Ramos (cell line): ENCODE measurements around the gene SLF2.

Experiments used
- in situ Hi-C: fragments of 300-500 bp; cut with MboI; formaldehyde crosslinking; loops from one replicate; pipeline ENCODE4 v1.14.3; 2022; ENCODE audit warnings: low sequenced_read_pairs; ENCODE audit not compliant: unreplicated experiment

Gene SLF2

DNA sequence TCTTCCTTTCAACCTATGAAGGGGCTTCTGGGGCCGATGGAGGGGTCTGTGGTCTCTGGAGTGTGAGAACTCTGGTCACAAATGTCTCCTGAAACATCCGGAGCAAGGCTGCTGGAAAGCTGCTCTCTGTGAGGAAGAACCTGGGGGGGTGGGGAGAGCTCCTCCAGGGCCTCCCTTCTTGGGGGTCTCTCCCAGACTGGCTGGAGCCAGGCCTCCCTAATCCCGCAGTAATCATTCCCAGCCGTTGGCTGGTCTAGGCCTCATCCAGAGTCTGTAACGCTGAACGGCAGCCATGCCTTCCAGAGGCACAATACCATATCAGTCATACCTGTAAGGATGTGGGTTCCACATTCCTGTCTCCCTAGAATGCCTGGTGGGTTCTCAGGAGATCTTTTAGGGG, 82.4 kb downstream of the SLF2 start:
- in situ Hi-C loops: no loop called here

DNA sequence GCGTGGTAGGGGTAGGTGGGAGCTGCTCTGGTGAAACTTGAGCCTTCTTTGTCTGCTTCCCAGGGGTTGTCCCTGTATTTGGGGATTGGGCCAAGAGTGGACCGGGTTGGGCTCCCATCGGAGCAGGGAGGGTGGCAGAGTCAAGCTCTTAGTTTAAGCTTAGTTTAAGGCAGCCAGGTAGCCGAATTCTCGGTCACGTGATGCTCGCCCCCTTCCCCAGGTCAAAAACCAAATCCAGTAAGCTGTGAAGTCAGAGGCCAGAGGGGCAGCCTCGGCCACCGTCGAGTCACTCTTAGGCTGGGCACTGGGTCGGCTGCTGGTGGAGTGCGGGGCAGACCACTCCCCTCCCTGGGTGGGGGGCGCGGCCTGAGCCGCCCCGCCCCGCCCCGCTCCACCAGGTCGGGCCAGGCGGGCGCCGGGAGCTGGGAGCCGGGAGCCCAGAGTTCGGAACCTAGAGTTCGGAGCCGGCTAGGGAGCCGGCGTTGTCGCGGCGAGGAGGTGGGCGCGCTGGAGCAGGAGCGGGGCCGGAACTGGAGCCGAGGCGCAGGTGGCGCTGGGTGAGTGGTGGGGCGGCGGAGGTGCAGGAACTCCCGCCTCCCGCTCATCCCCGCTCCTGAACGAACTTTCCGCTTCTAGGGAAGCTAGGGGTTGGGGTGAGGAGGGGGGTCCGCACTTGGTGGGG, 84.1 kb downstream of the SLF2 start:
- in situ Hi-C loops: no loop called here

DNA sequence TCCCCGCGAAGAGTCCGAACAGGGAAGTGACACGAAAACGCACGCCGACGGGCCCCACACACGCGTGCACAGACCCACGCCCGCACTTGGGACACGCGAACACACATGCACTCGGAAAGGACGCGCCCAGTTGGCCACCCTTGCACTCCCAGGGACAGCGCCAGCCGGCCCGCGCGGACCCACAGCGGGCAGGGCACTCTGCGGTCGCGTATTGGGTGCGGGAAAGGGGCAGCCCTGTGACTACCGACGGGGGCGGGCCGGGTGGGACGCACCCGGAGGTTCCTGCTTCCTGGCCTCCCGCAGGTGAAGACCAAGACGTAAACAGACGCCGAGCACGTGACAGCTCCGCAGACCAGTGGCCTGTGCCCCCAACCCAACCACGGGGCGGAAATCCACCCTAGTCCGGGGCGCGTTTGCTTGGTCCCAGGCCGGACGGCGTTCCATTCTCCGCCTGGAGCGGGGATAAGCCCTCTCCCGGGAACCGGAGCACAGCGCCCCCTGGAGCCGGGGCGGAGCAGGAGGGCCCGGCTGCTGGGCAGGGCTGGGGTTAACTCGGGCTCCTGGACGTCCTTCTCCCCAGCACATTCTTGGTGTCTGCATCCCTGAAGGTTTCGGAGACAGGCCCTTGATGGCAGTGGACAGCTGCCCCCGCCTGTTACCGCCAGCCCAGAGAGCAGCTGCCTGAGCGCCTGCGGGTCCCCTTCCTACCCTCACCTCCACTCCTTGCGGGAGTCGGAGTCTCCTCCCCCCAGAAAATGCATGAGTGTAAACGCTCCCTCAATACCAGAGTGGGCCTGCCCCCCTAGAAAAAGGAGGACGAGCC, 84.8 kb downstream of the SLF2 start:
- in situ Hi-C loops: no loop called here

DNA sequence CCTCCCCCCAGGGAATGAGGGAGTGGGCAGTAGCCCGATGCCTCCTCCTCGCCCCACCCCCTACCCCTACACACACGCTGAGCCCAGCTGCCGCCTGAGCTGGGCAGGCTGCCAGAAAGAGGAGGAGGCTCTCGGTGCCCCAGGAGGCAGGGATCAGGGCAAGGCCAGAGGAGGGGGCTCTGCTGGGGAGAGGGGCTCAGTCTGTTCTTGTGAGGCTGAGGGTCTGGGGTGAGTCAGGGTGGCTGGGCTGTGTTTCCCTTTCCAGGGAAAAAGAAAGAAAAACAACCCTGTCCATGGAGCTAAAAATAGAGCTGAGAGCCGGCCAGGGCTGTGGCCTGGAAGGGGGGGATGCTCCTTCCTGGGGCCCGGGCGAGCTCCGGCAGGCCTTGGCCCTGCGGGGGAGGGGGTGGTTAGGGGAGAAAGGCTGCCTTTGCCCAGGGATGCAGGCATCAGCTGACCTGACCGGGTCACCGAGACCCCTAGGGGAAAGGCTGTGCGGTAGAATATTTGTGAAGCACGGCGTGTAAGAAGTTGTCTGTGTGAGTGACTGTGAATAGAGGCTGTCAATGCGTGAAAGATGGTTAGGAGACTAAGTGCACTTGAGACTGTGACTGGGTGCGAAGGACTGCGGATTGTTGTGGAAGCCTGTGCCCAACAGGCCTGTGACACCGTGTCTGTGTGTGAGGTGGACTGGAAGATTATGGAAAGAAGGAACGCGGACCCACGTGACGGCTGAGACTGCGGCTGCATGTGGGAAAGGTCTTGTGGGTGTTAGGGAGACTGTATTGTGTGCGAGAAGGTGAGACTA, 85.6 kb downstream of the SLF2 start:
- in situ Hi-C loops: no loop called here

DNA sequence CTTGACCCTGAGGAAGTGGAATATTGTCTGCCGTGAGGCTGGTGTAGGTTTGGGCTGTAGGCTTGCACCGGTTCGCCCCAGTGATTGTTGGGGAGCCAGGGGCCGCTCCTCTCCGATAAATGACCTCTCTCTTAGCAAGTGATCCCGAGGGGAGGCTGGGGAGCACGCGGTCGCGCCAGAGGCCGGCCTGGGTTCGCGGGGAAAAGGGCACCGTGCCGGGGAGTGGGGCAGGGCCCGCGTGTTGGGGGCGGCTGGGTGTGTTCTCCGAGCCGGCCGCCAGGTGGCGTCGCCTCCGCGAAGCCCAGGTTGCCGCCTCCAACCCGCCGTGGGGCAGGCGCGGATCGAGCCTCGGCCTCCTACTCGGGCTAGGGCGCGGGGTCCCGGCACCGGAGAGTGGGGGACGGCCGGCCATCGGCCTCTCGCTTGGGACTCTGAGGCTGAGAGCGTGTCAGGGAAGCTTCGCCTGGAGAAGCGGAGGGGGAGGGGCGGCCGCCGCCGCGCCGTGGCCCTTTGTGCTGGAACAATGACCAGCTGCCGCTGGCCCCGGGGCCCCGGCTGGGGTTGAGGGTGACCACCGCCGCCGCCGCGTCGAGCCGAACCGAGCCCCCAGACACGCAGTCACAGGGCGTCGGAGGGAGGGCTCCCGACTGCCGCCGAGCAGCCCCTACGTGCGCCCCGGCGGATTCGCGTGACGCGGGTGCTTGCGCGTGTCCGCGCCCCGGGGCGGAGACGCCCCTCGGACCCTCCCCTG, 86.4 kb downstream of the SLF2 start:
- in situ Hi-C loops: no loop called here

DNA sequence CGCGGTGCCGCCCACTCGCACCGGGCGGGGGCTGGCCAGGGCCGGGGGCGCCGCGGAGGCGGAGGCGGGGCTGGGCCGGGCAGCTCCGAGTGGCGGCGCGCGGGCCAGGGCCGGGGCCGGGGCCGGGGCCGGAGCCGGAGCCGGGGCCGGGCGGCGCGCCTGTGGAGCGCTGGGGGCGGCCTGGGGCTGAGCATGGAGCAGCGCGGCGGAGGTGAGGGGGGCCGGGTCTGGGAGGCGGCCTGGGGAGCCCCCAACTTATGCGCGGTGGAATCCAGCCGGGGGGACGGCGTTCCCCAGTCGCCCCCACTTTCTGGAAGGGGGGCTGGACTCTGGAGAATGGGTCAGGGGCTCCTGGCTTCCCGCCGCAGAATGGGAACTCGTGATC, 87.0 kb downstream of the SLF2 start, which contains the start of gene LZTS2:
TSS of gene LZTS2 (plus strand) at position 67 of the 385 bp plus-strand sequence. CDS start 2,731 bp downstream, outside the sequence.
- in situ Hi-C loops: no loop called here

DNA sequence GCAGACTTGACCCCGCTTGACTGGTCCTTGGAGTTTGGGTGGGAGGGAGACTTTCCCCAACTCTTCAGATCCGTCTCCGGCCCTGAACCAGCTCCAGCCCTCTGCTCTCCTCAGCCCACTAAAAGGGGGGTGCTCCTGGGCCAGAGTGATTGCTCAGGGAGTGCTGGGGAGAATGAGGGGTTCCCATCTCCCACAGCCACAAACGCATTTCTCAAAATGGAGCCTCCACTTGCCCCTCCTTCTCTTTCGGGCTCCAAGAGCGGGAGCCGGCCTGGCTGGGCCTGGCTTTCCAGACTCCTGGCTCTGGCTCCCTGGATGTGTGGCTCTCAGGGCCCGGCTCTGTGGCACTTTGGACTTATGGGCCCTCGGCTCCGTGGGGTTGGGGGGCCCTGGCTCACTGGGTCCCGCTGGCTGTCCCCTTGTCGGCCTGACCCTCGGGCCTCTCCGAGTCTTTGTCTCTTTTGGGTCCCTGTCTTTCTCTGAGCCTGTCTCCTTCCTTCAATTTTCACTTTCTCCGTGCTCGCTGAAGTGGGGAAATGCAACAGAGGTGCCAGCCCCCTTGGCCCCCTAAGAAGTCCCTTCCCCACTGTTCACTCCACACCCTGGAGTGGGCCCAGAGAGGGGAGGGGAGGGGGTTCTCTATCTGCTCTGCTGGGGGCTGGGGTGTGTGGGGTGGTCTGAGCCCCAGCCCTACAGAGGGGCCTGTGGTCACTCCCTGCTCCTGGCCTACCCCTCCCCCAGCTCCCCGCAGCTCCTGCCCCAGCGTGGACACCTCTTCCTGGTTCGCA, 87.6 kb downstream of the SLF2 start:
- in situ Hi-C loops: no loop called here

DNA sequence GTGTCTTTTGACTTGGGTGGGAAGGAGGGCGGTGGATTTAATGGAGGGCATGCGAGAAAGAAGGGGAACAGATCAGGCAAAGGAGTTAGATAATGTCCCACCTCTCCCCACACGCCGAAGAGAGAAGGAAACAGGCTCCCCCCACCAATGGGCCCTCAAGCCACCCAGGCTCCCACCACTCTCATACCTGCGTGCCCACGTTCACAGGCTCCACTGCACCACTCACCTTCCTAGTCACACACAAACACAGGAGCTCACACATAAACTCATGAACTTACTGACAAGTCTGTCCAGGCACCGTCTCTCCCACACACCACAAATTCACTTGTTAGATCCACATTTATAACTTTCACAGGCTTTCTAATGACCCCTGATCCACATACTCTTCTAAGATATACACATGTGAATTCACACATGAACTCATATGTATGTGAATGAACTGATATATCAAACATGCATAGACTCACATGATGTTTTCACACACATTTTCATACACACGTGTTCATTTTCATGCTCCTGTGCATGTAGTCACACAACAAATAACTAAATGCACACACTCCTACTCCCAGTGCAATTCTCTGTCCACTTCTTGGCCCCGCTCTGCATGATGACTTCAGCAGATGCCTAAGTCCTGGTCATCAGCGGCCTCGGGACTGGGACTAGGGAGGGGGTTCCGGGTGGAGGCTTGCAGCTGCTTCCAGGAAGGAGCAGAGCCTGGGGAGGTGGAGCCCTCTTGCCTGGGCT, 88.3 kb downstream of the SLF2 start:
- in situ Hi-C loops: no loop called here

DNA sequence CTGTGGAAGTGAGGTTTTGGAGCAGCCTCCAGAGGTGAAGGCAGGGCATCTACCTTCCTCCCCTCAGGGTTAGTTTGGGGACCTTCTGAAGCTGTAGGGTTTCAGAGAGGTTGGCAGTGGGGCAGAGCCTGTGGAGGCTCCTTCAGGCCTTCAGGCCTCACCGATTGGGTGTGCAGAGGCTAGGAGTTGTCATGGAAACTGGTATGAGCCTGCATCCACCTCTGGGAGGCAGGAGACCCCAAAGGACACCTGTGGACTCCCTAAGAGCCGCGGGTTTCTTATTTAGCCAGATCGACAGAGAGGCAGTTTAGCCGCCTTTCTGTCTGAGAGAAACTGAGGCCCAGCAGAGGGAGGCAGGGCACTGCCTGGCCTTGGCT, 88.9 kb downstream of the SLF2 start:
- in situ Hi-C loops: no loop called here

DNA sequence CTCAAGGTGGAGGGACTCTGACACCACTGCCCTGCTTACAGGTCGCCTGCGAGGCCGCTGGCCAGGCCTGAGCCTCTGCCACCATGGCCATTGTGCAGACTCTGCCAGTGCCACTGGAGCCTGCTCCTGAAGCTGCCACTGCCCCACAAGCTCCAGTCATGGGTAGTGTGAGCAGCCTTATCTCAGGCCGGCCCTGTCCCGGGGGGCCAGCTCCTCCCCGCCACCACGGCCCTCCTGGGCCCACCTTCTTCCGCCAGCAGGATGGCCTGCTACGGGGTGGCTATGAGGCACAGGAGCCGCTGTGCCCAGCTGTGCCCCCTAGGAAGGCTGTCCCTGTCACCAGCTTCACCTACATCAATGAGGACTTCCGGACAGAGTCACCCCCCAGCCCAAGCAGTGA, 89.7 kb downstream of the SLF2 start:
- in situ Hi-C loops: no loop called here

DNA sequence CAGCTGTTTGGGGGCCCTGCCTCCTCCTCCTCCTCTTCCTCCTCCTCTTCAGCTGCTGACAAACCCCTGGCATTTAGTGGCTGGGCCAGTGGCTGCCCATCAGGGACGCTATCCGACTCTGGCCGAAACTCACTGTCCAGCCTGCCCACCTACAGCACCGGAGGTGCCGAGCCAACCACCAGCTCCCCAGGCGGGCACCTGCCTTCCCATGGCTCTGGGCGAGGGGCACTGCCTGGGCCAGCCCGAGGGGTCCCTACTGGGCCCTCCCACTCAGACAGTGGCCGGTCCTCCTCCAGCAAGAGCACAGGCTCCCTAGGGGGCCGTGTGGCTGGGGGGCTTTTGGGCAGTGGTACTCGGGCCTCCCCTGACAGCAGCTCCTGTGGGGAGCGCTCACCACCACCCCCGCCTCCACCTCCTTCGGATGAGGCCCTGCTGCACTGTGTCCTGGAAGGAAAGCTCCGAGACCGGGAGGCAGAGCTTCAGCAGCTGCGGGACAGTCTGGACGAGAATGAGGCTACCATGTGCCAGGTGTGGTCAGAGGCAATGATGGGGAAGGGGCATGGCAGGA, 91.0 kb downstream of the SLF2 start:
- in situ Hi-C loops: no loop called here

DNA sequence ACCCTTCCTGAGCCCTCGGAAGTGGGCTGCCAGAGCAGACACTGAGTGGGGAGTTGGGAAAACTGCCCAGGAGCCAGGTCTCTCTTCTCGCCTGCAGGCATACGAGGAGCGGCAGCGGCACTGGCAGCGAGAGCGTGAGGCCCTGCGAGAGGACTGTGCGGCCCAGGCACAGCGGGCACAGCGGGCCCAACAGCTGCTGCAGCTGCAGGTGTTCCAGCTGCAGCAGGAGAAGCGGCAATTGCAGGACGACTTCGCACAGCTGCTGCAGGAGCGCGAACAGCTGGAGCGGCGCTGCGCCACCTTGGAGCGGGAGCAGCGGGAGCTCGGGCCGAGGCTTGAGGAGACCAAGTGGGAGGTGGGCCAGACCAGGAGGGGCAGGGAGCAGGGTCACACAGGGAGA, 92.6 kb downstream of the SLF2 start:
- in situ Hi-C loops: no loop called here

DNA sequence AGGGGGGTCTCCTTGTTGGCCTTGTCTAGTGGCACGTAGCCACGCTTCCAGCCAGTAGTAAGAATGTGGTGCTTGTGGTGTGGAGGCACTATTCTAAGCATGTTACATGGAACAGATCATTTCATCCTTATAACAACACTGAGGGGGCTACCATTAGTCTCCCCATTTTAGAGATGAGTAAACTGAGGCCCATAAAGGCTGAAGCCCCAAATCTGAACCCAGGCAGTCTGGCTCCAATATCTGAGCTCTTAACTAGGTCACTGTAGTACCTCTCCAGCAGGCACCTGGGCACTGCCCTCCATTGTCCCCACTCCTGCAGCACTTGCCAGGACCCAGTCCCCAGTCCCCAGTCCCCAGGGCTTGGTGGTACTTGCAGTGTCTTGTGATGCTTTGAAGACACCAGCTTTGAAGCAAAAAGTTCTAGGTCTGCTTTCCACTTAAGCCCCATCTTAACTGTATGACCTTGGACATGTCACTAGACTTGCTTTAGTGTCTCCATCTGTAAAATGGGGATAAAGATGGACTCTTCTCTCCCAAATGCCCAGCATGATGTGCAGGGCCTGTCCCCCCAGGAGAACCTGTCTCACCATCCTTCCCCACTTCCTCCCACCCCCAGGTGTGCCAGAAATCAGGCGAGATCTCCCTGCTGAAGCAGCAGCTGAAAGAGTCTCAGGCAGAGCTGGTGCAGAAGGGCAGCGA, 93.3 kb downstream of the SLF2 start:
- in situ Hi-C loops: no loop called here

DNA sequence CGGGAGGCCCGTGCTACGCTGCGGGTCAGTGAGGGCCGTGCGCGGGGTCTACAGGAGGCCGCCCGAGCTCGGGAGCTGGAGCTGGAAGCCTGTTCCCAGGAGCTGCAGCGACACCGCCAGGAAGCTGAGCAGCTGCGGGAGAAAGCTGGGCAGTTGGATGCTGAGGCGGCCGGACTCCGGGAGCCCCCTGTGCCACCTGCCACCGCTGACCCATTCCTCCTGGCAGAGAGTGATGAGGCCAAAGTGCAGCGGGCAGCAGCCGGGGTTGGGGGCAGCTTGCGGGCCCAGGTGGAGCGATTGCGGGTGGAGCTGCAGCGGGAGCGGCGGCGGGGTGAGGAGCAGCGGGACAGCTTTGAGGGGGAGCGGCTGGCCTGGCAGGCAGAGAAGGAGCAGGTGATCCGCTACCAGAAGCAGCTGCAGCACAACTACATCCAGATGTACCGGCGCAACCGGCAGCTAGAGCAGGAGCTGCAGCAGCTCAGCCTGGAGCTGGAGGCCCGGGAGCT, 93.9 kb downstream of the SLF2 start:
- in situ Hi-C loops: no loop called here

DNA sequence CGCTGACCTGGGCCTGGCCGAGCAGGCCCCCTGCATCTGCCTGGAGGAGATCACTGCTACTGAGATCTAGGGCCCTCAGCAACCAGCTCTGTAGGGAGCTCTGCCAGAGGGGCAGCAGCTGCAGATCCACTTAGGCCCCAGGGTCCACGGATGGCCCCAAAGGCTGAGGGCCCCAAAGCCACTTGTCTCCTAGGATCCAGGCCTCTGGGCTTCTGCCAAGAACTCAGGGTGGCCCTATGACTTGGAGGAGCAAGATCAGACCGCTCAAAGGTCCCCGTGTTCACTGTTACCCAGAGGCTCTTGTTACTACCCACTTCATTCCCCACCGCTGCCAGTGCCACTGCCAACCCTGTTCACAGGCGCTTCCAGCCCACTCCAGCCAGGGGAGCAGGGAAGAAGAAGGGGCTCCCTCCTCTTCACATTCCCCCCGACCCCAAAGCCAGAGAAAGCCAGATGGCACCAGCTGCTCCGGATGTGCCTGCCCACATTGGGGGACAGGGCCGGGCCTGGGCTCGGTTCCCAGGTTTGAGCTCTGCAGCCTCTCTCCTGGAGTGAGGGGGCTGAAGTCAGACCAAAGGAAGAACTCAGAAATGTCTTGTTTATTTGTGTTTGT, 94.4 kb downstream of the SLF2 start:
- in situ Hi-C loops: no loop called here

DNA sequence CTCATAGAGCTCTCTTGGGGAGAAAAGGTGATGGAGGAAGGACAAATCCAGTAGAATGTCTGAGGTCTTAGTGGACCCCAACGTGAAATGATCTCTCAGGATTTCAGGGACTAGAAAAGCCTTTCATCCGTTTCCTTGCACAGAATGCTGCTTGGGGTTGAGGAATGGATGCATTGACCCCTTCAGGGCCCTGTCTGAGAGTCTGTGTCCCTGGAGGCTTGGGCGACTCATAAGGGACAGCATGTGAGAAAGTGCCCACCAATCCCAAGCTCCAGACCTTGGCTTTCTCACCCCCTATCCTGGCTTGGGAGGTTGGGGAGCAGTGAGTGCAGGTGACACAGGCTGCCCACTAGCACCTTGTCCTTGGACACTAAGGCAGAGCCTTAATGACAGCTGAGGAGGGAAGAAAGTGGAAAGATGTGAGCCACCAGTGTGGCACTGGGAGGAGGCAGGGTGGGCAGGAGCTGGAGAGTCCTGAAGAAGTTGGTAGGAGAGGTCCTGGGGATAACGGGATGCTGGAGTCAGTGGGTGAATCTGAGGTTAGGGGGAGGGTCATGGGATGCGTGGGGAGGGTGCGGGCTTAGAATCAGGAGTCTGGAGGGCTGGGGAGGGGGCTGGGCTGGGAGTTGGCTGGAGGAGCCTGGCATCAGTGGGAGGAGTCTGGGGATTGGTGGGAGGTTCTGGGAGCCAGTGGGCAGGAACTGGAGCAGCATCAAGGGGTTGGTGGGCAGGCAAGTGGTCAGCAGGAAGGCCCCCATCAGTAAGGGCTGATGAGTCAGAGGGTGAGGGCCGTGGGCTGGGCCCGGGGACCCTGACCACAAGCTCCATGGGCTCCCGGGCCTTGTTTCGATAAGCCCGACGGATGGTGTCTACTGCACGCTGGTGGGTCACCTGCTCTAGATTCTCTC, 95.4 kb downstream of the SLF2 start:
- in situ Hi-C loops: no loop called here
